Muscle layer of colon (tissue), 2 donors: ENCODE data around the gene ACTR6.
"Not testable (repeated sequence)": the region's sequence is repeated elsewhere in the genome, so short reads cannot be mapped to it uniquely, and the experiment has no call there.

Experiments used
- H3K27ac ChIP-seq: one replicate; pipeline ENCODE4 v1.7.0; 2013; ENCODE audit warnings: low read depth, mild to moderate bottlenecking, low read length, moderate library complexity
- H3K27me3 ChIP-seq, 2 donors: one replicate each; pipeline ENCODE4 v1.7.0; 2013; ENCODE audit warnings: low read length in 2 of 2, mild to moderate bottlenecking in 2 of 2; ENCODE audit not compliant: insufficient read depth in 2 of 2, control insufficient read depth in 1 of 2
- H3K36me3 ChIP-seq: one replicate; pipeline ENCODE4 v1.7.0; 2013; ENCODE audit warnings: mild to moderate bottlenecking, low read length; ENCODE audit not compliant: insufficient read depth
- H3K4me1 ChIP-seq: one replicate; pipeline ENCODE4 v1.7.0; 2013; ENCODE audit warnings: mild to moderate bottlenecking, low read length; ENCODE audit not compliant: insufficient read depth
- H3K4me3 ChIP-seq, 2 donors: one replicate each; pipeline ENCODE4 v1.7.0; 2013; ENCODE audit warnings: low read length in 2 of 2, low read depth in 1 of 2, mild to moderate bottlenecking in 1 of 2, moderate library complexity in 1 of 2
- H3K9ac ChIP-seq: one replicate; pipeline ENCODE4 v1.7.0; 2013; ENCODE audit warnings: low read length
- H3K9me3 ChIP-seq: one replicate; pipeline ENCODE4 v1.7.0; 2013; ENCODE audit warnings: mild to moderate bottlenecking, low read length
- donor health status: abdominal sarcoma.
- donor health status: Adenocarcinoma of cecum.

The ACTR6 gene

GRCh38 chr12:100229036-100229635 is 28.5 kb downstream of the ACTR6 start:
- Histone ChIP-seq H3K27me3 (no peaks in the 10 kb centered on the region), H3K9me3 (no peaks in the 10 kb centered on the region), H3K36me3 (peaks cover 14% of the 10 kb centered on the region), H3K27ac (no peak overlapping the region), H3K4me1 (no peaks in the 10 kb centered on the region), H3K4me3 (no peak overlapping the region), H3K9ac (no peak overlapping the region)

- Histone ChIP-seq H3K27me3 (no peaks in the 10 kb centered on the region), H3K9me3 (no peaks in the 10 kb centered on the region), H3K9ac (no peak overlapping the region), H3K27ac (no peak overlapping the region), H3K4me1 (no peaks in the 10 kb centered on the region), H3K4me3 (no peak overlapping the region), H3K36me3 (peaks cover 8% of the 10 kb centered on the region)
These were observed 29.3 kb downstream of the ACTR6 start for GRCh38 chr12:100229876-100230275.

DNA sequence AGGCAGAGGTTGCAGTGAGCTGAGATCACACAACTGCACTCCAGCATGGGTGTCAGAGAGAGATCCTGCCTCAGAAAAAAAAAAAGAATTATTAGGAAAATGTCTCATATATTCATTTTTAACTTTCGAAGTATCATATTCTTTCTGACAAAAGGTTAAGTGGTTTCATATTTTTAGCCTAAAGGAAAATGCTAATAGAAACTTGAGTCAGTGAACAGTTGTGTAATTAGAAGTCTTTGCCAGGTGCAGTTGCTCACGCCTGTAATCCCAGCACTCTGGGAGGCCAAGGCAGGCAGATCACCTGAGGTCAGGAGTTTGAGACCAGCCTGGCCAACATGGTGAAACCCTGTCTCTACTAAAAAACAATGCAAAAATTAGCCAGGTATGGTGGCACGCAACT is 31.3 kb downstream of the ACTR6 start:
- H3K27ac ChIP-seq, H3K27me3 ChIP-seq, H3K4me3 ChIP-seq, H3K9me3 ChIP-seq, H3K4me1 ChIP-seq, H3K9ac ChIP-seq, H3K36me3 ChIP-seq: not testable (repeated sequence)

GRCh38 chr12:100234166-100234565 is 33.6 kb downstream of the ACTR6 start:
- Histone ChIP-seq H3K36me3 (no peaks in the 10 kb centered on the region), H3K9me3 (no peaks in the 10 kb centered on the region), H3K27me3 (no peaks in the 10 kb centered on the region), H3K9ac (no peak overlapping the region), H3K4me3 (no peak overlapping the region), H3K27ac (no peak overlapping the region), H3K4me1 (no peaks in the 10 kb centered on the region)

- no peak overlapping the region for H3K4me3 ChIP-seq
- H3K27ac ChIP-seq: no peak overlapping the region
- no peak overlapping the region for H3K9ac ChIP-seq
- H3K4me1 ChIP-seq: no peaks in the 10 kb centered on the region
- H3K36me3 ChIP-seq: no peaks in the 10 kb centered on the region
- H3K27me3 ChIP-seq: no peaks in the 10 kb centered on the region
- H3K9me3 ChIP-seq: no peaks in the 10 kb centered on the region
These were observed 34.1 kb downstream of the ACTR6 start for GRCh38 chr12:100234591-100235304.

GRCh38 chr12:100238801-100239200 is 38.2 kb downstream of the ACTR6 start:
- Histone ChIP-seq H3K4me1 (no peaks in the 10 kb centered on the region), H3K9me3 (no peaks in the 10 kb centered on the region), H3K27ac (no peak overlapping the region), H3K9ac (no peak overlapping the region), H3K27me3 (no peaks in the 10 kb centered on the region), H3K4me3 (no peak overlapping the region), H3K36me3 (no peaks in the 10 kb centered on the region)

GRCh38 chr12:100239589-100239988 is 39.0 kb downstream of the ACTR6 start:
- Histone ChIP-seq H3K36me3 (no peaks in the 10 kb centered on the region), H3K9ac (no peak overlapping the region), H3K4me1 (no peaks in the 10 kb centered on the region), H3K9me3 (no peaks in the 10 kb centered on the region), H3K27ac (no peak overlapping the region), H3K27me3 (no peaks in the 10 kb centered on the region), H3K4me3 (no peak overlapping the region)

- no peaks in the 10 kb centered on the region for H3K9me3 ChIP-seq
- H3K27ac ChIP-seq: no peak overlapping the region
- H3K9ac ChIP-seq: no peak overlapping the region
- H3K36me3 ChIP-seq: no peaks in the 10 kb centered on the region
- no peak overlapping the region for H3K4me3 ChIP-seq
- H3K27me3 ChIP-seq: no peaks in the 10 kb centered on the region
- no peaks in the 10 kb centered on the region for H3K4me1 ChIP-seq
These were observed 42.5 kb downstream of the ACTR6 start for GRCh38 chr12:100243137-100243536.

DNA sequence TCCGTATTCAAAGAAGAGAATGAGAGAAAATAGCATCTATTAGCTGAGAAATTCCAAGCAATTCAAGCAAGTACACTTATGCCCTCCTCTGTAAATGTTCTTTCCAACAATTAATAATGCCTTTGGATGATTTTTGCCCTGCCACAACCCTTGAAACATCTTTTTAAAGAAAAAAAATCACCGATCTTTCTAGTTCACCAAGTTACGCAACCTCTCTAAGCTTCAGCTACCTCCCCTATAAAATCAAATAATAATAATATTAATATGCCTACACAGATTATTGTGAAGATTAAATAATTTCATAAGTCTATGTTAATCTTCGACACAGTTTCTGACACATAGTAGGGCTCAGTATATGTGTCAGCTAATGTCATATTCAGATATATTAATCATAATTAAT is 47.1 kb downstream of the ACTR6 start:
- H3K4me1 ChIP-seq: no peaks in the 10 kb centered on the region
- H3K36me3 ChIP-seq: no peaks in the 10 kb centered on the region
- H3K4me3 ChIP-seq: no peak overlapping the region
- H3K9ac ChIP-seq: no peak overlapping the region
- H3K9me3 ChIP-seq: no peaks in the 10 kb centered on the region
- H3K27me3 ChIP-seq: no peaks in the 10 kb centered on the region
- no peak overlapping the region for H3K27ac ChIP-seq

GRCh38 chr12:100248886-100249285 is 48.3 kb downstream of the ACTR6 start:
- H3K27ac ChIP-seq: no peak overlapping the region
- H3K4me1 ChIP-seq: no peaks in the 10 kb centered on the region
- H3K4me3 ChIP-seq: no peak overlapping the region
- no peak overlapping the region for H3K9ac ChIP-seq
- no peaks in the 10 kb centered on the region for H3K36me3 ChIP-seq
- no peaks in the 10 kb centered on the region for H3K27me3 ChIP-seq
- H3K9me3 ChIP-seq: no peaks in the 10 kb centered on the region

GRCh38 chr12:100249941-100250340 is 49.3 kb downstream of the ACTR6 start:
- Histone ChIP-seq H3K9me3 (no peaks in the 10 kb centered on the region), H3K4me3 (no peak overlapping the region), H3K36me3 (no peaks in the 10 kb centered on the region), H3K9ac (no peak overlapping the region), H3K27ac (no peak overlapping the region), H3K27me3 (no peaks in the 10 kb centered on the region), H3K4me1 (no peaks in the 10 kb centered on the region)

DNA sequence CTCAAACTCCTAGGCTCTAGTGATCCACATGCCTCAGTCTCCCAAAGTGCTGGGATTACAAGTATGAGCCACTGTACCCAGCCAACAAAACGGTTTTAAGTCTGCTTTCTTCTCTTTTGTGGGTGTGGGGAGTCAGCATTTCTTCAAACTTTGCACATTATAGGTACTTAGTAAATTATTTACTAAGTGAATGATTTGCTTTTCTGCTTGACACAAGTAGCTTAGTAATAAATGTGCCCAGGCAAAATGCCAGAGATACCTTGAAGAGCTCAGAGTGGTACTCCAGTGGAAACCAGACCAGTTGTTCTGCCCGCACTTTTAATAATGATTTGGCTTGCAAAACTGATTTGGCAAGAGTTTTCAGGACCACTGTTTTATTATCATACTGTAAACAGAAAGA is 51.3 kb downstream of the ACTR6 start:
- no peaks in the 10 kb centered on the region for H3K9me3 ChIP-seq
- H3K36me3 ChIP-seq: no peaks in the 10 kb centered on the region
- H3K9ac ChIP-seq: no peak overlapping the region
- no peak overlapping the region for H3K27ac ChIP-seq
- no peaks in the 10 kb centered on the region for H3K27me3 ChIP-seq
- no peak overlapping the region for H3K4me3 ChIP-seq
- no peaks in the 10 kb centered on the region for H3K4me1 ChIP-seq
